GM21576 (cell line): ENCODE data around the gene SCYGR6.
"Not testable (repeated sequence)": the region's sequence is repeated elsewhere in the genome, so short reads cannot be mapped to it uniquely, and the experiment has no call there.

Source experiments
- ATAC-seq: cut with Tn5 transposase; IDR thresholded peaks from one replicate; pipeline ENCODE4 v1.9.1; 2021; ENCODE audit warnings: mild to moderate bottlenecking, moderate library complexity; ENCODE audit not compliant: unreplicated experiment

SCYGR6 gene, protein sequence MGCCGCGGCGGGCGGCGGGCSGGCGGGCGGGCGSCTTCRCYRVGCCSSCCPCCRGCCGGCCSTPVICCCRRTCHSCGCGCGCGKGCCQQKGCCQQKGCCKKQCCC

DNA sequence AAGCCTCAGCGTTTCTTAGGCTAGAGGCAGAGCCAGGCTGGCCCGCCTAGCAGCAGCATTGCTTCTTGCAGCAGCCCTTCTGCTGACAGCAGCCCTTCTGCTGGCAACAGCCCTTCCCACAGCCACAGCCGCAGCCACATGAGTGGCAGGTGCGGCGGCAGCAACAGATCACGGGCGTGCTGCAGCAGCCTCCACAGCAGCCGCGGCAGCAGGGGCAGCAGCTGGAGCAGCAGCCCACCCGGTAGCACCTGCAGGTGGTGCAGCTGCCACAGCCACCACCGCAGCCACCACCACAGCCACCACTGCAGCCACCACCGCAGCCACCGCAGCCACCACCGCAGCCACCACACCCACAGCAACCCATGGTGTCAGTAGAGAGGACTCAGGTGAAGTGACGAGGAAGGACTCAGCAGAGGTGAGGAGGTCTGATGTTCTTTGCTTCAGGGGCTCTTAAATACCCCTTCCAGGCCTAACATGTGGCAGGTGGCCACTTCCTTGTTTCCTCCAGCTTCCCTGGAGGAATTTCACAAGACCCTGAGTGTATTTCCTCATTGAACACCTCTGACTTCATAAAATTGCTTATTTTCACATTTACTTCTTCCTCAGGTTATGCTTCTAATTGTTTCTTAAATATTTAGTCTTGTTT is at the start of gene SCYGR6:
Gene SCYGR6 (minus strand): TSS at position 364 of the 646 bp plus-strand sequence. CDS start 0 bp downstream, at position 364.
- no peak for ATAC-seq

DNA sequence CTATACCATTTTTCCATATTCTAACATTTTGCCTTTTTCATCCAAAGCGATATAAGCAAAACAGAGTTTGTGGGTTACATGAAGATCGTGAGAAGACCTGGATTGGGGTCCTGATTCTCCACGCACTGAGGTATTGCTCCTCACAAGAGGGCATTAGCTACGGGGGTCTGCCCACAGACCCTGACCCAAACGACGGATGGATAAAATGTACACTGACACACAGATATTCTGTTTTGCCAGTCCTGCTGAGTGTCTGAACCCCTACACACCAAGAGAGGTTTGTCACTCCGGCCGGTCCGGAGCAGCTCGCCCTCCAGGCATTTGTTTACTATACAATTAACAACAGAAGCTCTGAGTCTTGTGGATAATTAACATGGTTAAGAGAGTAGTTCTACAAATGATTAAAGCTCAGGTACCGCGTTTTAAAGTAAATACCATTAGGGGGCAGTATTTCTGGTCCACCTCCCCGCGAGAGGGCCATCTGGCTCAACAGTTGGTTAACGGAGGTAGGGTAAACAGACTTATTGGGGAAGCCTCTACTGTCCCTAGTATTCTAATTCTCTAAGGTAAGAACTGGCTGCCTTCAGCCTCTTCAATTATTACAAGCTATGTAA is 49.6 kb upstream of the SCYGR6 start:
- no peak for ATAC-seq

DNA sequence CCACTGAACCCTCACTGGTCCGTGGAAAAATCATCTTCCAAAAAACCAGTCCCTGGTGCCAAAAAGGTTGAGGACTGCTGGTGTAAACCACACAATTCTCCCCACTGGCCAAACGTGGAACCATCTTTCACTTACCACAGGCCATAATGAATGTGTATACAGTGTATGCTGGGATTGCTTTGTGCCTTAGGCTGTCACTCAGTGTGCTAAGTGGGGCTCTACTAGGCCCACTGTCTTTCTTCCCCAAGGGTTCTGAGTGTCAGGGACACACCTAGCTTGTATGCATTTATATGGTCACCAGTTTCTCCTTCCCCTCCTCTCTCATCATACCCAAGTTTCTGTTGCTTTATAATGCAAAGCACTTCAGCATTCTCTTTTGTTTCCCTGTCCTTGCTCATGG is 48.4 kb upstream of the SCYGR6 start:
- ATAC-seq: no peak

DNA sequence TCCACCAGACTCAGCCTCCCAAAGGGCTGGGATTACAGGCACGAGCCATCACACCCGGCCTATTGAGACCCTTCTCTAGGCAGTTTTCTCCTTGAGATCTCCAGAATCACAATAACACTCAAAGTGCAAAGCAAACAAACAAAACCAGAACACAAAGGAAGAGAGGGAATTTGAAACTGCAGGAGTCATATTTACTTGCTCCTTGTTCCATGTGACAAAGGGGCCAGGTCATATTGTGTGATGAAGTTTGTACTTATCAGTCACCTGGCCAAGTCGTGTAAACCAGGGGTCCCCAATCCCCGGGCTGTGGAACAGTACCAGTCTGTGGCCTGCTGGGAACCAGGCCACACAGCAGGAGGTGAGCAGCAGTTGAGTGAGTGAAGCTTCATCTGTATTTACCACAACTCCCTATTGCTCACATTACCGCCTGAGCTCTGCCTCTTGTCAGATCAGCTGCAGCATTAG is 47.7 kb upstream of the SCYGR6 start:
- ATAC-seq: no peak

DNA sequence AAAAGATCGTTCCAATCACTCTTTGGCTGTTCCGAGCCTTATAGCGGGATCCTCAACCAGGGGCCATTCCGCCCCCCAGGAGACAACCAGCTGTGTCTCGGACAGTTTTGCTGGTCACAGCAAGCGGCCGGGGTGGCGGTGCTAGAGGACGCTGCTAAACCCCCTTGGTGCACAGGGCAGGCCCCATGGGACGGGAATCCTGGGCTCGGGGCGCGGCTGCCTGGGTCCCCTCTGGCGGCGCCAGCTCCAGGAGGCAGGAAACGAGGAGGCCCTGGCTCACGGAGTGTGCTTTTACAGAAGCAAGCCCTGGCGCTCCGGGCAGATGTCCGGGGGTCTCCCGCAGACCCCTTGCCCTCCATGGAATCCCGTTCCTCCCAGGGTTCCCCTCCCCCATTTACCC is 43.3 kb upstream of the SCYGR6 start:
- ATAC-seq: no peak

DNA sequence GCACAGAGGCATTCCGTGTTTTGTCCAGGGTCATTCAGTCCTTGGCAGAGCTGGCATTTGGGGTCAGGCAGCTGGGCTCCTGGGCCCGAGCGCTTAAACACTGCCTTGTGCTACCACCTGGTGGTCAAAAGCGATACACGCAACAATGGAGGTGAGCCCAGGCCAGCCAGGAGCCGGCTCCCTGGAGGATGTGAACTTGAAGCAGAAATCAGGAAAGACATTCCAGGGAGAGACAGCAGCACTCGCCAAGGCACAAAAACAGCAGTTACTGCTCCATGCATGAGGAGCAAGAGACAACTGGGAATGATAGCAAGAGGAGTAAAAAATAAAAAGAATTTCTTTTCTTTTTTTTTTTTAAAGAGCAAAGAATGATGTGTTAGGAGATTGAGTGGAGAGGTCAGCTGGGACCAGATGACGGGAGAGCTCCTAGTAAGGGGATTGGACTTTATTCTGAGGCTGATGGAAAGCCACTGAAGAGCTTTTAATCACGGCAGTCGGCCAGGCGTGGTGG is 41.9 kb upstream of the SCYGR6 start:
- peak; percentile 99 for ATAC-seq

DNA sequence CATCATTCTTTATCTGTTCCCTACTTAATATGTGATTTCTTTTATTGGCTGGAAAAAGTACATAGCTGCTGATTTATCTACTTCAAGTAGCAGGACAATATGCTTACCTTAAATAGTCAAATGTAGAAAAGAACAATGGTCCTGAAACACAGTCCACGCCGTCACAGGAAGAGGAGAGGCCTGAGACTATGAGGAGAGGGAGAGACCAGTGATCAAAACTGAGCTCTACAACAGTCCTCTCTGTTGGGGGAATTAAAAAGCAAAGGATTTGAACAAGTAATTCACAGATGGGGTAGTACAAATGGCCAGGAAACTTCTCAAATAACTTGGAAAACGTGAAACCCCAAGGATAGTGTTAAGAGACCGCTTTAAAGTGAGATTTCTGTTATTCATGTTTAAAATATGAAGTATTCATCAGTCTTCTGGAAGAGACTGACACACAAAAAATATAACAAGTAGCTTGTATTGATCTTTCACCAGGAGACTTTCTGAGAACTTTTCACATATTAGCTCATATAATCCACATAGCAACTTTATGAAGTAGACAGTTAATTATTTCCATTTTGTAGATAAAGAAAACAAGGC is 41.3 kb upstream of the SCYGR6 start:
- ATAC-seq: no peak

DNA sequence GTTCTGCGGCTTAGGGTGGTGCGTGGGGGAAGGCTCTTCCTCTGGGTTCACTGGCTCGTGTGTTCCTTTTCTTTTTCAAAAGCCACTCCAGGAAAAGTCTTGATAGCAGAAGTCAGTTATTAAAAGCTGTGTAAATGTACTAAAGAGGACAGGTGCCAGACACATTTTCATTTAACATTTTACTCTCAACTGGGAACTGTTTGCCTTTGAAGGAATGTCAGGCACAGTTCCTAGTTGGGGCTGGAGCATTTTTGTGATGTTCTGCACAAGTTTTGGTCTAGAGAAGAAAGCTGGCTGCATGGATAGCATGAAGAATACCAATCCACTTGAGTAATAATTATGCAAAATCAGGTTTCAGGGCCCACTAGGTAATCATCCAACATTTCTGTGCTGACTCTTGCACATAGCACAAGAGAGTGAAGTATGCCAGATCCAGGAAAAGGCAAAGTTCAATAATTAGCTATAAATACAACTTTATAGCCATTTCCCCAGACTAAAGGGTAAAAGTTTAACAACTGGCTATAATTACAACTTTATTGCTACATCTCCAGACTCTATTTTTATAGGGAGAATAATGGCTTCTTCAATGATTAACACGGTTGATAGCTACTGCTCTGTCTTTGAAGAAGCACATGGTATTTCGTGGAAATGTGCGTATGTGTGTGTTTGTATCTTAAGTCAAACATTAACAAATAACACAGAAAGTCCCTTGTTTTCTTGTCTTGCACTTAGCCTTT is 37.4 kb upstream of the SCYGR6 start:
- no peak for ATAC-seq

DNA sequence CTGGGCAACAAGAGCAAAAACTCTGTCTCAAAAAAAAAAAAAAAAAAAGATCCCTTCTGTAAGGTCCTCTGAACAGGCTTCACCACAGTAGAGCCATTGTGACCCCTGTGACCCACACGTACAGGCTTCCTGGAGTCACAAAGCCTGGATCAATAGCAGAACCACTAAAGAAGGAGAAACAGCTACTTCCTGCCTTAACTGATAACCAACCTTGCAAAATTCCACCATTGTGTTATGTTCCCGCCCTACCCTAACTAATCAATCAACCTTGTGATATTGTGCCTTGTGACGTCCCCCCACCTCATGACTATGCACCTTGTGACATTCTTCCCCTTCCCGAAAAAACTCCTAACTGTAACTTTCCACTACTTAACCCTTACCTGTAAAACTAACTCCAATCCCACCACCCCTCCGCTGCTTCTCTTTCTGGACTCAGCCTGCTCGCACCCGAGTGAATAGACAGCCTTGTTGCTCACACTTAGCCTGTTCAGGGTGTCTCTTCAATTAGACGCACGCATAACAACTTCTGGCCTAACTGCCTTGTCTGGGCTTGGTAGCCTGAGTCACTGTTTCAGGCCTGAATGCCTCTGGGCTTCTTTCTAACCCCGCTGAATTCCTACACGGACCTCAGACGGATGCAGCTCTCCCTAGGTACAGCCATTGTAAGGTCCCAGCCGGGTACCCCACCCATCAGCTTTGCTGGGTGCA is 35.0 kb upstream of the SCYGR6 start:
- ATAC-seq: no peak

DNA sequence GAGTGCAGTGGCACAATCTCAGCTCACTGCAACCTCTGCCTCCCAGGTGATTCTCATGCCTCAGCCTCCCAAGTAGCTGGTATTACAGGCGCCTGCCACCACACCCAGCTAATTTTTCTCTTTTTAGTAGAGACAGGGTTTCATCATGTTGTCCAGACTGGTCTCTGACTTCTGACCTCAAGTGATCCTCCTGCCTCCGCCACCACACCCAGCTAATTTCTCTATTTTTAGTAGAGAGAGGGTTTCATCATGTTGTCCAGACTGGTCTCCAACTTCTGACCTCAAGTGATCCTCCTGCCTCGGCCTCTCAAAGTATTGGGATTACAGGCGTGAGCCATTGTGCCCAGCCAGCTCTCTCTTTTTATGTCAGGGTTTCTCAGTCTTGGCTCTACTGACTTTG is 31.7 kb upstream of the SCYGR6 start:
- ATAC-seq: not testable (repeated sequence)

DNA sequence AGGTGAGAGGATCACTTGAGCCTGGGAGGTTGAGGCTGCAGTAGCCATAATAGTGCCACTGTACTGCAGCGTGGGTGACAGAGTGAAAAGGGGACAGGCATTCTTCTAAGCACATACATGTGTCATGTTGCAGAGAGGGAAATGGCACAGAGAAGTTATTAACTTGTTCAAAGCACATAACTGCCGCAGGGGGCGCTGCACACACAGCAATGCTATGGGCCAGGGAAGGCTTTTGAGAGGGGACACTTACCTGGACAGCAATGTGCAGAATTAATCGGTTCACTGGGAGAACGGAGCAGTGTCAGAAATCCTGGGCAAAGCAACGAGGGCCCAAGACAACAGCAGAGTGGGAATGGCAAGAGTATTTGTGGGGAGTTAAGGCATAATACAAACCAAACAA is 23.5 kb upstream of the SCYGR6 start:
- no peak for ATAC-seq

DNA sequence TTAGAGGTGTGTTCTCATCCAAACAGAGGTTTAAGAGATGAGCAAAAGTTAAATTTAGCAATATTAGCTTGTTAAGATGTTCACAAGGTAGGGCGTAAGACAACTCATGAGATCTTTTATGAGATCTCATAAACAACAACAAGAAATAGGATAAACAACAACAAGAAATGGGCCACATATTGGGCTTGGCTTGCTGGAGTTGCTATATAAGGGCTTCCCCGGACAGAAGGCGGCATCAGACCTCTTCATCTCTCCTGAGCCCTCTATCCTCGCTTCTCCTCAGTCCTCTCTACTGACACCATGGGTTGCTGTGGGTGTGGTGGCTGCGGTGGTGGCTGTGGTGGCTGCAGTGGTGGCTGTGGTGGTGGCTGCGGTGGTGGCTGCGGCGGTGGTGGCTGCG is 21.0 kb upstream of the SCYGR6 start, which contains the start of gene SCYGR8:
Gene SCYGR8 (plus strand): TSS at position 301 of the 400 bp plus-strand sequence. CDS start 0 bp downstream, at position 301.
- no peak for ATAC-seq

DNA sequence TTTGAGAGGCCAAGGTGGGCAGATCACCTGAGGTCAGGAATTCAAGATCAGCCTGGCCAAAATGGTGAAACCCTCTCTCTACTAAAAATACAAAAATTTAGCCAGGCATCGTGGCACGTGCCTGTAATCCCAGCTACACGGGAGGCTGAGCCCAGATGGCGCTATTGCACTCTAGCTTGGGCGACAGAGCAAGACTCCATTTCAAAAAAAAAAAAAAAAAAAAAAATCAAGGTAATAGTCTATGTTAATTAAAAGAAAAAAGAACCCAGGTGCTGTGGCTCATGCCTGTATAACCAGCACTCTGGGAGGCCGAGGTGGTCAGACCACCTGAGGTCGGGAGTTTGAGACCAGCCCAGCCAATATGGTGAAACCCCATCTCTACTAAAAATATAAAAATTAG is 16.1 kb upstream of the SCYGR6 start:
- not testable (repeated sequence) for ATAC-seq

DNA sequence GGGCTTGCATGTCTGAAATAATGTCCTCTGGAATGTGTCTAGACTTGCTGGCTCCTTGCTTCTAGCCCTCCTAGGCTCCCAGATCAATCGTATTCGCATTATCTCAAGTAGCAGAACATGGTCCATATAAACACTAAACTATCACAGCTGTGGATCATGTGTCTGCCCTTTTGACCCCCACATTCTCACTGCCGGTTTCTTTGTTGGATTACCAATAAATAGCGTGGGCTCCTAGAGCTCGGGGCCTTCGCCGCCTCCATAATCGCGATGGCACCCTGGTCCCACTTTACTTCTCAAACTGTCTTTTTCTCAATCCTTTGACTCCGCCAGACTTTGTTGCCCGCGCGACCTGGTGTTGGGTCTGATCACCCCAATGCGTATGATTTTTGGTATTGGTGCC is 14.8 kb upstream of the SCYGR6 start:
- ATAC-seq: no peak

DNA sequence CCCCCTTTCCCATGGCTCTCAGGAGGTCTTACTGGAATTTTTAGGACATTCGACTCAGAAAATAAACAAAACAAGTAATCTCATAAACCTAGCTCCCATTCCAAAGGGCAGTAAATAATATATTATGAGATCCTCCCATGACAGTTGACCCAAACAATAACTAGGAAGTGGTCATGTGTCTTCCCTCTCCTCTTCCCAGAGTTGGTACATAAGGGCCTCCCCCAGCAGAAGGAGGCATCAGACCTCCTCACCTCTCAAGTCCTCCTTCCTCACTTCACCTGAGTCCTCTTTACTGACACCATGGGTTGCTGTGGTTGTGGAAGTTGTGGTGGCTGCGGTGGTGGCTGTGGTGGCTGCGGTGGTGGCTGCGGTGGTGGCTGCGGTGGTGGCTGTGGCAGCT is 3.5 kb upstream of the SCYGR6 start, which contains the start of gene SCYGR7:
Gene SCYGR7 (plus strand): TSS at position 301 of the 400 bp plus-strand sequence. CDS start 0 bp downstream, at position 301.
- ATAC-seq: no peak

DNA sequence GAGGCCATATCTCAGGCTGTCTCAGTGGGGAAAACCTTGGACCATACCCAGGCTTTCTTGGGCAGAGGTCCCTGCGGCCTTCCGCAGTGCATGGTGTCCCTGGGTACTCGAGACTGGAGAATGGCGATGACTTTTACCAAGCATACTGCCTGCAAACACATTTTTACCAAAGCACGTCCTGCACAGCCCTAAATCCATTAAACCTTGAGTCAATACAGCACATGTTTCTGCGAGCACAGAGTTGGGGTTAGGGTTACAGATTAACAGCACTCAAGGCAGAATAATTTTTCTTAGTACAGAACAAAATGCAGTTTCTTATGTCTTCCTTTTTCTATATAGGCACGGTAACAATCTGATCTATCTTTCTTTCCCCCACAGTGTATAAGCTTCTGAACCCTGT is 1.7 kb downstream of the SCYGR6 start:
- not testable (repeated sequence) for ATAC-seq

DNA sequence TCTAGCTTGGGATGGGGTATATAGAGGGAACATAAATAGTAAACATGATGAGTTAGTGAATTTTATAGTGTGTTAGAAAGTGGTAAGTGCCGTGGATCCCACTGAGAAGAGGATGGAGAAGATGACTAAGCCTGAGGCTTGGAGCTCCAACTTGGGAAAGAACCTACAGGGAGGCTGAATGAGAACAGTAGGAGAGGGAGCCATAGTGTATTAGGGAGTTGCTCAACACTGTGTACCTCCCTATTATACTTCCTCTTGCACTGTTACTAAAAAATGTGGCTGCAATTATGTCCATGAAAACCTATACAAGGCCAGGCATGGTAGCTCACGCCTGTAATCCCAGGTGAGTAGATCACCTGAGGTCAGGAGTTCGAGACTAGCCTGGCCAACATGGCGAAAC is 3.9 kb downstream of the SCYGR6 start:
- no peak for ATAC-seq

DNA sequence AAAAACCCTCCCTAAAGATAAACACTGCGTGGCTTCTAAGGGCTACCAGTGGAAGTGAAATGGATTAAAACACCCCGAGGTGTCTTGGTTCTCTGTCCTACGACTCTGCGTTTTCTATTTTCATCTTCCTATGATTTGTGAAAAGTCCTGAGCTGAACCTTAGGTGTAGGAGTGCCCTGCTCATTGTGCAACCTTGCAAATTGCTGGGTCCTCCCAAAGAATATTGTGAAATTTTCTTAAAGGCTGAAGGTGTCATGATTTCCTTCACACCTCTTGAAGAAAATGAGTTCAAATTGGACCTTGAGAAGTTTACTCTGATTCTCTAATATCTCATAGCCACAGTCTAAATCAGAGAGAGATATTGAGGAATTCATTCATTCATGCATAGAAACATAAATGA is 4.9 kb downstream of the SCYGR6 start:
- ATAC-seq: no peak

DNA sequence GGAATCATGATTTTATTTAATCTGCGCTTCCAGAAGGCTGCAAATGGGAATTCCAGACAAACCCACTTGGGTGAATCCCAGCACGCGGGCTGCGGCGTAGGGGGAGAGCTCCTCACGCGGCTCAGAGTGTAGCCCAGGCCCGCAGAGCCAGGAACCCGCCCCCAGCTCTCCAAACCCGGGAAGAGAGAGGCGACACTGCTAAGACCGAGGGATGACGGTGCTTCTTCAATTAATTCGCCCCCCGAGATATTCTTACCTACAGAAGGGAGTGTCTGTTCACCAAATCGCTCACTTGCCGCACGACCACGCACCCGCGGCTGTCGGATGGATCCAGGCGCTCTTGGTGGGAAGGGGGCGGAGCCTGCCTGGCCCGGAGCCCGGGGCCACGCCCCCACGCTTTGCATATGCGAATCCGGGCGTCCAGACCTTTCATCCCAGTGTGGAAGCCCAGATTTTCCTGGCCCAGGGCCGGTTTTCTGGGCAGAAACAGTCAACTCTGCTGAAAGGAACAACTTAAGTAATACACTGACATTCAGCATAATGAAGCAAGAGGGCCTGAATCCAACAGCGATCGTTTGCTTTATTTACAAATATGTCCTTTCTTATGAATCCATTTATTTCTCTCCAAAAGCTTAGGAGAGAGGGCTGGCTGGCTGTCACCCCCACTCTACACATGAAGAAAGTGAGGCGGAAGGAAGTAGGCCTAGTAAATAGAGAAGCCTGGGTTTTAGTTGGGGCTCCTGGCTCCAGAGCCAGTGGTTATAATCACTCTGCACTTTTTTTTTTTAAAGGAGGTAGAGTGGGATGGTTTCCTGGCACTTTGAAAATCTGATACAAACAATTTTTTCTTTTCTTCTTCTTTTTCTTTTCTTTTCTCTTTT is 6.6 kb downstream of the SCYGR6 start, which contains the start of gene SLC19A3:
Gene SLC19A3 (minus strand): TSS at position 342 of the 881 bp plus-strand sequence. CDS start 15,710 bp downstream, outside the sequence.
- ATAC-seq: no peak
